PC-3 (cell line): Measurements from ENCODE around the gene DRC3. TPM values are rescaled to one million over a fixed set of nuclear protein-coding genes. Genes with fewer than 3 reads are reported as not detected.

Experiments
- ATAC-seq: fragments of 200-7000 bp; cut with Tn5 transposase; 2 replicates; pipeline ENCODE4 v1.9.1; 2020; ENCODE audit warnings: mild to moderate bottlenecking, moderate library complexity
- BruUV-seq: library from RNA; stranded (reverse); fragments of 400-500 nt; replicated peaks from 2 replicates; lab custom pipeline; 2021; lab: Mats Ljungman, UMichigan
- CTCF ChIA-PET: fragments of 300-600 bp; sonication (Branson Sonifier 250); formaldehyde crosslinking; loops from one replicate; lab custom pipeline; 2022; ENCODE audit warnings: antibody characterized with exemption; lab: Charles Lee
- POLR2A ChIA-PET: fragments of 300-600 bp; sonication (Branson Sonifier 250); formaldehyde crosslinking; loops from one replicate; lab custom pipeline; 2022; ENCODE audit warnings: antibody characterized with exemption; ENCODE audit not compliant: unreplicated experiment; lab: Charles Lee
- DNase-seq: peaks from one replicate; pipeline ENCODE4 v3.0.0-alpha.2; 2015
- H2AFZ ChIP-seq: fragments of 300-600 bp; sonication (generic); 2 replicates; pipeline ENCODE4 v1.6.0; 2016; ENCODE audit warnings: antibody characterized with exemption, low read length
- H3F3A ChIP-seq: fragments of 300-600 bp; sonication (generic); one replicate; pipeline ENCODE4 v1.6.0; 2017; ENCODE audit warnings: antibody characterized with exemption, low read length, control low read depth, mild to moderate bottlenecking; ENCODE audit not compliant: unreplicated experiment
- H3K27ac ChIP-seq: fragments of 300-600 bp; sonication (generic); 2 replicates; pipeline ENCODE4 v1.5.1; 2016; ENCODE audit warnings: mild to moderate bottlenecking, low read length
- H3K27me3 ChIP-seq: fragments of 300-600 bp; sonication (generic); 2 replicates; pipeline ENCODE4 v1.6.1; 2016; ENCODE audit warnings: low read length, mixed read lengths
- H3K36me3 ChIP-seq: fragments of 300-600 bp; sonication (generic); 2 replicates; pipeline ENCODE4 v1.6.1; 2016; ENCODE audit warnings: low read depth, mixed run types, low read length, mixed read lengths
- H3K4me1 ChIP-seq: fragments of 300-600 bp; sonication (generic); 2 replicates; pipeline ENCODE4 v1.5.1; 2016; ENCODE audit warnings: low read length; ENCODE audit not compliant: insufficient read depth
- H3K4me2 ChIP-seq: fragments of 300-600 bp; sonication (generic); 2 replicates; pipeline ENCODE4 v1.6.0; 2016; ENCODE audit warnings: low read length
- H3K4me3 ChIP-seq: fragments of 300-600 bp; sonication (generic); 2 replicates; pipeline ENCODE4 v1.5.1; 2016; ENCODE audit warnings: mild to moderate bottlenecking, low read length, mixed read lengths
- H3K79me2 ChIP-seq: fragments of 300-600 bp; sonication (generic); 2 replicates; pipeline ENCODE4 v1.6.1; 2017; ENCODE audit warnings: low read length, mixed read lengths
- H3K9ac ChIP-seq: fragments of 300-600 bp; sonication (generic); 2 replicates; pipeline ENCODE4 v1.6.0; 2016; ENCODE audit warnings: mild to moderate bottlenecking, low read length
- H3K9me2 ChIP-seq: fragments of 300-600 bp; sonication (generic); replicated peaks from 2 replicates; pipeline ENCODE4 v1.6.1; 2016; ENCODE audit warnings: mixed run types, low read length, mixed read lengths
- H3K9me3 ChIP-seq: fragments of 300-600 bp; sonication (generic); 2 replicates; pipeline ENCODE4 v1.6.1; 2016; ENCODE audit warnings: low read length, mixed read lengths
- H4K20me1 ChIP-seq: fragments of 300-600 bp; sonication (generic); 2 replicates; pipeline ENCODE4 v1.6.1; 2016; ENCODE audit warnings: low read length, mixed read lengths
- CTCF ChIP-seq: fragments of 300-600 bp; sonication (generic); conservative IDR thresholded peaks from 2 replicates; pipeline ENCODE4 v1.5.1; 2017; ENCODE audit warnings: antibody characterized with exemption, low read depth, mild to moderate bottlenecking, low read length
- EZH2 ChIP-seq: fragments of 300-600 bp; sonication (generic); IDR thresholded peaks from one replicate; pipeline ENCODE4 v1.6.1; 2017; ENCODE audit warnings: antibody characterized with exemption, mild to moderate bottlenecking, low read length; ENCODE audit not compliant: unreplicated experiment
- EZH2phosphoT487 ChIP-seq: fragments of 300-600 bp; sonication (generic); IDR thresholded peaks from 2 replicates; pipeline ENCODE4 v1.6.1; 2018; ENCODE audit warnings: mild to moderate bottlenecking, antibody characterized with exemption, low read length, borderline replicate concordance
- intact Hi-C: fragments of 100-400 bp; cut with micrococcal nuclease; formaldehyde crosslinking; loops from 2 replicates; pipeline ENCODE4 v1.9.0; 2023
- total RNA-seq: library from RNA; depleted of rRNA; stranded (reverse); fragments of >200 nt; gene quantifications from 2 replicates; pipeline ENCODE4 v1.2.3, GENCODE V29; 2014

DRC3 gene
- total RNA-seq, 1 experiment from 2014 or later, result 1.9 TPM

GRCh38 chr17:17999364-18000029 lies 26.8 kb downstream of the DRC3 start:
- ChIA-PET CTCF (interaction anchor here (0.6 kb wide), 1 partner anchor 24 kb away, joined by 10 read pairs; no protein-coding TSS in a partner anchor), POLR2A (no interaction called here)
- Histone ChIP-seq H3K9me3 (no peaks in the 10 kb centered on the region), H3K27me3 (no peaks in the 10 kb centered on the region), H3K9ac (no peak overlapping the region), H3F3A (no peaks in the 10 kb centered on the region), H3K79me2 (no peaks in the 10 kb centered on the region), H3K4me3 (no peak overlapping the region), H3K36me3 (no peaks in the 10 kb centered on the region), H3K9me2 (no peaks in the 10 kb centered on the region), H3K27ac (no peak overlapping the region), H4K20me1 (no peaks in the 10 kb centered on the region), H3K4me2 (no peak overlapping the region), H2AFZ (no peak overlapping the region), H3K4me1 (peaks cover 5% of the 10 kb centered on the region)
- DNase-seq (no peak), ATAC-seq (no peak)
- no TSS peak for BruUV-seq
- TF ChIP-seq CTCF (no peak), EZH2 (no peak), EZH2phosphoT487 (no peak)
- intact Hi-C loops, result no loop called here

- H3K4me3 ChIP-seq, result no peak overlapping the region
- no peak overlapping the region for H3K4me2 ChIP-seq
- ATAC-seq (no peak), DNase-seq (no peak)
- no peaks in the 10 kb centered on the region for H3K79me2 ChIP-seq
- CTCF ChIA-PET, result no interaction called here
- H2AFZ ChIP-seq, result no peak overlapping the region
- H3K36me3 ChIP-seq, result no peaks in the 10 kb centered on the region
- no peaks in the 10 kb centered on the region for H3K27me3 ChIP-seq
- no peaks in the 10 kb centered on the region for H3K9me3 ChIP-seq
- H3F3A ChIP-seq, result no peaks in the 10 kb centered on the region
- H3K4me1 ChIP-seq, result peaks cover 10% of the 10 kb centered on the region
- BruUV-seq, result no TSS peak
- no peaks in the 10 kb centered on the region for H3K9me2 ChIP-seq
- TF ChIP-seq CTCF, result no peak
- no peak for TF ChIP-seq EZH2
- no peak for TF ChIP-seq EZH2phosphoT487
- intact Hi-C loops, result no loop called here
- no peak overlapping the region for H3K27ac ChIP-seq
- no peaks in the 10 kb centered on the region for H4K20me1 ChIP-seq
- H3K9ac ChIP-seq, result no peak overlapping the region
- POLR2A ChIA-PET, result no interaction called here
Measured at GRCh38 chr17:18000030-18000408, 27.4 kb downstream of the DRC3 start.

GRCh38 chr17:18002171-18002570 lies 29.5 kb downstream of the DRC3 start:
- Histone ChIP-seq H3K4me3 (no peak overlapping the region), H3K36me3 (no peaks in the 10 kb centered on the region; the same call in 1 of the 2 replicates), H3K9ac (no peak overlapping the region), H3K79me2 (no peaks in the 10 kb centered on the region), H3K4me2 (no peak overlapping the region), H3K9me3 (no peaks in the 10 kb centered on the region), H3K27ac (no peak overlapping the region), H3K4me1 (peaks cover 24% of the 10 kb centered on the region), H2AFZ (no peak overlapping the region), H3K9me2 (no peaks in the 10 kb centered on the region), H4K20me1 (no peaks in the 10 kb centered on the region), H3K27me3 (no peaks in the 10 kb centered on the region), H3F3A (no peaks in the 10 kb centered on the region)
- ATAC-seq, result no peak
- DNase-seq, result no peak
- no TSS peak for BruUV-seq
- TF ChIP-seq EZH2phosphoT487 (no peak), EZH2 (no peak), CTCF (no peak)
- CTCF ChIA-PET, result no interaction called here
- intact Hi-C loops, result no loop called here
- POLR2A ChIA-PET, result no interaction called here
